Ovary (tissue), 9 donors: ENCODE data around the gene NOCT. TPM values are rescaled to one million over a fixed set of nuclear protein-coding genes. Genes with fewer than 3 reads are reported as not detected.

ENCODE experiments used
- DNase-seq, 5 donors: peaks; one replicate each; pipeline ENCODE4 v3.0.0-alpha.2; 2019 to 2020
- H3K27ac ChIP-seq, 2 donors: fragments of 200-600 bp; one replicate each; pipeline versions ENCODE4 v1.5.1 to v1.8.0; 2019 to 2022
- H3K27me3 ChIP-seq: fragments of 200-600 bp; one replicate; pipeline ENCODE4 v1.8.0; 2022
- H3K36me3 ChIP-seq: fragments of 200-600 bp; sonication (generic); one replicate; pipeline ENCODE4 v1.5.1; 2019
- H3K4me1 ChIP-seq: one replicate; pipeline ENCODE4 v1.8.1; 2013; ENCODE audit warnings: mild to moderate bottlenecking, moderate library complexity; ENCODE audit not compliant: insufficient read depth
- H3K4me3 ChIP-seq: fragments of 200-600 bp; sonication (generic); one replicate; pipeline ENCODE4 v1.5.1; 2017
- H3K9me3 ChIP-seq, 2 donors: fragments of 200-600 bp in 1 of 2; sonication (generic) in 1 of 2; one replicate each; pipeline versions ENCODE4 v1.5.1 to v1.8.1; 2013 to 2019; ENCODE audit warnings: mild to moderate bottlenecking in 1 of 2, moderate library complexity in 1 of 2
- EP300 ChIP-seq: sonication (generic); formaldehyde crosslinking; IDR thresholded peaks from one replicate; pipeline ENCODE4 v1.6.1; 2017; ENCODE audit warnings: antibody characterized with exemption
- POLR2A ChIP-seq: fragments of 450-650 bp; IDR thresholded peaks from one replicate; pipeline ENCODE4 v1.6.1; 2017; ENCODE audit warnings: antibody characterized with exemption, mild to moderate bottlenecking, moderate library complexity
- WGBS, 3 donors: extraction: QIAGEN DNeasy Blood & Tissue Kit in 1 of 3; methylation state at CpG; one replicate each; pipeline versions ENCODE4 v1.1.5 to v1.1.7; 2013 to 2017; 5-methylcytosine and 5-hydroxymethylcytosine counted together
- intact Hi-C, 4 donors: fragments of 100-400 bp; cut with DNase I; formaldehyde crosslinking; loops; one replicate each; pipeline versions ENCODE4 v1.11.0 to v1.15.1; 2022 to 2023
- polyA plus RNA-seq, 2 donors: library from polyadenylated mRNA; stranded (reverse); fragments of 200-250 nt in 1 of 2; fragments of 350-450 nt in 1 of 2; fragmentation: Illumina TruSeq in 1 of 2; extraction: RNeasy Lipid Tissue Mini Kit (QIAGEN cat#74804) in 1 of 2; gene quantifications; one replicate each; pipeline ENCODE4 v1.2.3, GENCODE V29; 2013 to 2014
- small RNA-seq: library from RNA; depleted of rRNA; stranded (forward); fragments of <200 nt; gene quantifications from one replicate; pipeline ENCODE3, GENCODE V24; 2016
- total RNA-seq, 7 donors: library from RNA; depleted of rRNA in 2 of 7; stranded (reverse); fragments of >200 nt in 2 of 7; fragmentation: NEBNext Ultra II Directional in 3 of 7; extraction: Animal tissue kit (Norgen Biotek cat#: 25700) in 3 of 7; gene quantifications; one replicate each; pipeline versions ENCODE4 v1.1.0 to v1.2.4, GENCODE V29; 2016 to 2023
- TF ChIP-seq, protein P1 (sequence below), 3 donors: fragments of 450-650 bp in 2 of 3; fragments of 200-600 bp in 1 of 3; IDR thresholded peaks; one replicate each; pipeline versions ENCODE4 v1.5.1 to v1.8.0; 2016 to 2022; ENCODE audit warnings: antibody characterized with exemption in 3 of 3, mild to moderate bottlenecking in 1 of 3
- donor health status: DM: no; HTN: no; CAD: no; lungs with moderate emphysema.
- donor health status: DM: no; HTN: no; CAD: no.
- donor health status: Bipolar disorder and iron deficiency.
- donor health status: DM: yes; HTN: yes; CAD: no.
- donor health status: DM: no; HTN: no; CAD: no.
- donor health status: DM: yes; HTN: yes; CAD: no.

NOCT gene
- total and polyA plus RNA-seq, 9 donors, result 0.54 to 5.9 (median 1.8) TPM

DNA sequence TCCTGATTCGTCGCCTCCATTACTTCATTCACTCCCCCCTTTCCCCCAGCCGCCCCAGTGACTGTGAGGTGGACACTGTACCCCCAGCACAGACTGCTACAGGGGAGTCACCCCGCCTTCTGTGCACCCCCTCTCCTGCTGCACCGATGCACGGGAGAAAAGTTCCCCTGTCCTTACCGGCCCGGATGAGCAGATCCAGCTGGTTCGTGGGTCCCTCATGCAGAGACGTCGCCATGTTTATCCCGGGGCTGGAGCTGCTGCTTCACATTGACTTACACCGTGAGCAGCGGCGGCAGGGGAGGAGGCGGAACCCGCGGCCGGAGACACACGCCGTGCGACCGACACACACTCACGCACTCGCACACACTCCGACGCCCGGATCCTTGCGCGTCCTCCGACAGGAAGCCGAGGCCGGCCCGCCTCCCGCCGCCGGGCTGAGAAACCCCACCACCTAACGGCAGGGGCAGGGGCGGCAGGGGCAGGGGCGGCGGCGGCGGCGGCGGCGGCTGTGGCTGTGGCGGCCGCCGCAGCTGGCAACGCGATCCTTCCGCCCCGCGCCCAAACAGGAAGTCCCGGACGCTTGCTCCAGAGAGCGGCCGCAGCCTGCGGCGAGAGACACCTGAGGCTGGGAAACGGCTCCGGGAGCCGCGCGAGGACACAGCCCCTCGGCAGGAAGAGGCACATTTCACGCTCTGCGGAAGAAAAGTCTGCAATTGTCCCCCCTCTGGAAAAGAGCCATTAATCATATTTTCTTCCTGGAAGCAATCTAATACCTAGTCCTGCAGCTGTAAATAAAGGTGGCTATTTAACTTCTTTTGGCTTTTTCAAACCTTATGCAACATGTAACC lies 68.6 kb downstream of the NOCT start:
- H3K27me3 ChIP-seq, result no peaks in the 10 kb centered on the region
- peak overlapping the region; percentile 88 to 92 for H3K27ac ChIP-seq
- TF ChIP-seq POLR2A, result no peak
- TF ChIP-seq, protein P1, sequence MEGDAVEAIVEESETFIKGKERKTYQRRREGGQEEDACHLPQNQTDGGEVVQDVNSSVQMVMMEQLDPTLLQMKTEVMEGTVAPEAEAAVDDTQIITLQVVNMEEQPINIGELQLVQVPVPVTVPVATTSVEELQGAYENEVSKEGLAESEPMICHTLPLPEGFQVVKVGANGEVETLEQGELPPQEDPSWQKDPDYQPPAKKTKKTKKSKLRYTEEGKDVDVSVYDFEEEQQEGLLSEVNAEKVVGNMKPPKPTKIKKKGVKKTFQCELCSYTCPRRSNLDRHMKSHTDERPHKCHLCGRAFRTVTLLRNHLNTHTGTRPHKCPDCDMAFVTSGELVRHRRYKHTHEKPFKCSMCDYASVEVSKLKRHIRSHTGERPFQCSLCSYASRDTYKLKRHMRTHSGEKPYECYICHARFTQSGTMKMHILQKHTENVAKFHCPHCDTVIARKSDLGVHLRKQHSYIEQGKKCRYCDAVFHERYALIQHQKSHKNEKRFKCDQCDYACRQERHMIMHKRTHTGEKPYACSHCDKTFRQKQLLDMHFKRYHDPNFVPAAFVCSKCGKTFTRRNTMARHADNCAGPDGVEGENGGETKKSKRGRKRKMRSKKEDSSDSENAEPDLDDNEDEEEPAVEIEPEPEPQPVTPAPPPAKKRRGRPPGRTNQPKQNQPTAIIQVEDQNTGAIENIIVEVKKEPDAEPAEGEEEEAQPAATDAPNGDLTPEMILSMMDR (IDR thresholded peaks at IDR 0.05), result peak in 2 of 3 donors; percentile 28 to 51
- H3K4me1 ChIP-seq, result no peaks in the 10 kb centered on the region
- H3K36me3 ChIP-seq, result no peaks in the 10 kb centered on the region
- no peaks in the 10 kb centered on the region for H3K9me3 ChIP-seq
- DNase-seq, result peak; percentile 83 to 93 (median 88)
- H3K4me3 ChIP-seq, result peak overlapping the region; percentile 76
- WGBS, 3 donors, result 0 to 8% (median 1%) methylated on average over 34 to 68 of the region's 68 CpGs
- intact Hi-C loops, result loop anchor here in 2 of 4 donors (5.0 to 10.0 kb wide), 3 partner anchors 49 to 221 kb away; partner anchors contain the start of genes ELF2 (in 1 of the 2), NAA15 (in 1 of the 2) and NDUFC1 (in 1 of the 2)

DNA sequence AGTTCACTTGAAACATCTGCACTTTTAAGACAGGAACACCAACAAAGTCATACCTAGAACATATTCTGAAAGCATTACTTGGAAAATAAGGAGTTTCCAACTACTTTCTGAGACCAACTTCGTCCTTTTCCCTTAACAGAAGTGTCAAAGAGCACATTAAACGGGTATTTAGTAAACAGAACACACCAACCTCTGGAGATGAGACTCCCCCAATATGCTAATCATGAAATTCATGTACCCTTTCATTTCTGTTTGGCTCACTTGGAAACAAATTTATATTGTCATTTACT lies 69.2 kb downstream of the NOCT start:
- H3K36me3 ChIP-seq, result no peaks in the 10 kb centered on the region
- H3K27ac ChIP-seq, result peak overlapping the region; percentile 88 to 92
- TF ChIP-seq, protein P1 (IDR thresholded peaks at IDR 0.05), result no peak
- TF ChIP-seq POLR2A, result no peak
- TF ChIP-seq EP300, result no peak
- 0 to 2% (median 0%) methylated on average over 2 of the region's 2 CpGs for WGBS, 3 donors
- intact Hi-C loops, result loop anchor here in 2 of 4 donors (5.0 to 10.0 kb wide), 3 partner anchors 50 to 220 kb away; partner anchors contain the start of genes ELF2 (in 1 of the 2), NAA15 (in 1 of the 2) and NDUFC1 (in 1 of the 2)
- H3K9me3 ChIP-seq, result no peaks in the 10 kb centered on the region
- H3K4me3 ChIP-seq, result peak overlapping the region; percentile 76
- no peaks in the 10 kb centered on the region for H3K4me1 ChIP-seq
- H3K27me3 ChIP-seq, result no peaks in the 10 kb centered on the region
- no peak for DNase-seq

DNA sequence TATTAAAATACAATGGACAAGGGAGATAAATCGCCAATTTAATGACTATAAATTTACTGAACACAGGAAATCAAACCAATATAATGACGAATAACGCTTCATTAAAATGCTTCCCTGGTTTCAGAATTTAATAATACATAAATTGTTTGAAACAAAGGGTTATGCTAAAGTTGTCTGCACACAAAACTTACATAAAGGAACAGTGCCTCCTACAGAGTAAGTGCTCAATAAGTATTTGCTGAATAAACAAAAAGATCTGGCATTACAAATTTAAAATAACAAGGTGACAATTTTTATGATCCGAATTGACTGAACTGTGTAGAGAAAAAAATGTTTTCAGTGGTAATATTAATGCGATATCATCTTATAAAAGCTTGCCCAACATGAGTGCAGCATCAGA lies 69.6 kb downstream of the NOCT start:
- H3K4me3 ChIP-seq, result peak overlapping the region; percentile 76
- H3K4me1 ChIP-seq, result no peaks in the 10 kb centered on the region
- H3K9me3 ChIP-seq, result no peaks in the 10 kb centered on the region
- TF ChIP-seq, protein P1 (IDR thresholded peaks at IDR 0.05), result no peak
- TF ChIP-seq EP300, result no peak
- no peak for TF ChIP-seq POLR2A
- H3K36me3 ChIP-seq, result no peaks in the 10 kb centered on the region
- no peak overlapping the region for H3K27ac ChIP-seq
- 28 to 37% (median 28%) methylated on average over 5 of the region's 5 CpGs for WGBS, 3 donors
- no peaks in the 10 kb centered on the region for H3K27me3 ChIP-seq
- intact Hi-C loops, result loop anchor here in 2 of 4 donors (10.0 kb wide), 2 partner anchors 50 to 220 kb away; partner anchors contain the start of genes NAA15 (in 1 of the 2) and NDUFC1 (in 1 of the 2)
- no peak for DNase-seq

DNA sequence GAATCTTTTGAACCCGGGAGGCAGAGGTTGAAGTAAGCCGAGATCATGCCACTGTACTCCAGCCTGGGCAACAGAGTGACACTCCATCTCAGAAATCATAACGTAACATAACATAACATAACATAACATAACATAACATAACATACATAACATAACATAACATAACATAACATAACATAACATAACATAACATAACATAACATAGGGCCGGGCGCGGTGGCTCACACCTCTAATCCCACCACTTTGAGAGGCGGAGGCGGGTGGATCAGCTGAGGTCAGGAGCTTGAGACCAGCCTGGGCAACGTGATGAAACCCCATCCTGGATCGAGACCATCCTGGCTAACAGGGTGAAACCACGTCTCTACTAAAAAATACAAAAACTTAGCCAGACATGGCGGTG lies 76.7 kb downstream of the NOCT start:
- Histone ChIP-seq H3K4me1 (no peaks in the 10 kb centered on the region), H3K4me3 (no peak overlapping the region), H3K27me3 (no peaks in the 10 kb centered on the region), H3K9me3 (no peaks in the 10 kb centered on the region), H3K27ac (no peak overlapping the region), H3K36me3 (no peaks in the 10 kb centered on the region)
- DNase-seq, result no peak
- TF ChIP-seq POLR2A (no peak), EP300 (no peak)
- TF ChIP-seq, protein P1 (IDR thresholded peaks at IDR 0.05), result no peak
- intact Hi-C loops, result no loop called here
- 79 to 87% (median 81%) methylated on average over 12 of the region's 12 CpGs for WGBS, 3 donors

Small RNAs within 50 kb of the gene (small RNA-seq; reads per million reads assigned to genes)
- not detected for gene RNU6-531P

Other genes starting within 250 kb of the NOCT start
- gene ELF2, start 161.4 kb downstream of the NOCT start, total RNA-seq, result 10 to 100 TPM; 41.7 to 66.8 (median 53.0) TPM
- 10 to 100 TPM; 28.8 to 39.4 TPM for gene ELF2, start 161.4 kb downstream of the NOCT start, polyA plus RNA-seq